ENCODE measurements around the gene YWHAQ. TPM values are rescaled to one million over a fixed set of nuclear protein-coding genes. Genes with fewer than 3 reads are reported as not detected.

YWHAQ gene
- total and polyA plus RNA-seq, 9 of the 15 experiments (the other 6 are each of a cell fraction or from before 2014, with no cell fraction given), result 63.1 to 359 (median 203) TPM

DNA sequence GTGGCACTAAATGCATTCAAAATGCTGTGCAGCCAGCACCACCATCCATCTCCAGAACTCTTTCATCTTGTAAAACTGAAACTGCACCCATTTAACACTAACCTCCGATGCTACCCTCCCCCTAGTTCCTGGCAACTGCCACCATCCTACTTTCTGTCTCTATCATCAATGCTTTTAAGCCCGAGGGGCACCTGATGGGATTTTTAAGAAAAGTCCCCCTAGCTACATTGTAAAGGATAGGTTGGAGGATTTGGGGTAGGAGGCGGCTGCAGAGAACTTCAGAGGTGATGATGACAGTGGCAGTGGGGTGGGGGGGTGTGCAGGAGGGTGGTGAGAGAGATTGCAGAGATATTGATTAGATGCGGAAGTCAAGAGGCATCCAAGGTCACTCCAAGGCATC, 10.8 kb upstream of the YWHAQ start:
- POLR2A ChIA-PET, result no interaction called here
- H4K20me1 ChIP-seq (replicated peaks; ENCODE audit: control insufficient read depth, insufficient read depth, low read length), result no peaks in the 10 kb centered on the region
- TF ChIP-seq, protein P1, sequence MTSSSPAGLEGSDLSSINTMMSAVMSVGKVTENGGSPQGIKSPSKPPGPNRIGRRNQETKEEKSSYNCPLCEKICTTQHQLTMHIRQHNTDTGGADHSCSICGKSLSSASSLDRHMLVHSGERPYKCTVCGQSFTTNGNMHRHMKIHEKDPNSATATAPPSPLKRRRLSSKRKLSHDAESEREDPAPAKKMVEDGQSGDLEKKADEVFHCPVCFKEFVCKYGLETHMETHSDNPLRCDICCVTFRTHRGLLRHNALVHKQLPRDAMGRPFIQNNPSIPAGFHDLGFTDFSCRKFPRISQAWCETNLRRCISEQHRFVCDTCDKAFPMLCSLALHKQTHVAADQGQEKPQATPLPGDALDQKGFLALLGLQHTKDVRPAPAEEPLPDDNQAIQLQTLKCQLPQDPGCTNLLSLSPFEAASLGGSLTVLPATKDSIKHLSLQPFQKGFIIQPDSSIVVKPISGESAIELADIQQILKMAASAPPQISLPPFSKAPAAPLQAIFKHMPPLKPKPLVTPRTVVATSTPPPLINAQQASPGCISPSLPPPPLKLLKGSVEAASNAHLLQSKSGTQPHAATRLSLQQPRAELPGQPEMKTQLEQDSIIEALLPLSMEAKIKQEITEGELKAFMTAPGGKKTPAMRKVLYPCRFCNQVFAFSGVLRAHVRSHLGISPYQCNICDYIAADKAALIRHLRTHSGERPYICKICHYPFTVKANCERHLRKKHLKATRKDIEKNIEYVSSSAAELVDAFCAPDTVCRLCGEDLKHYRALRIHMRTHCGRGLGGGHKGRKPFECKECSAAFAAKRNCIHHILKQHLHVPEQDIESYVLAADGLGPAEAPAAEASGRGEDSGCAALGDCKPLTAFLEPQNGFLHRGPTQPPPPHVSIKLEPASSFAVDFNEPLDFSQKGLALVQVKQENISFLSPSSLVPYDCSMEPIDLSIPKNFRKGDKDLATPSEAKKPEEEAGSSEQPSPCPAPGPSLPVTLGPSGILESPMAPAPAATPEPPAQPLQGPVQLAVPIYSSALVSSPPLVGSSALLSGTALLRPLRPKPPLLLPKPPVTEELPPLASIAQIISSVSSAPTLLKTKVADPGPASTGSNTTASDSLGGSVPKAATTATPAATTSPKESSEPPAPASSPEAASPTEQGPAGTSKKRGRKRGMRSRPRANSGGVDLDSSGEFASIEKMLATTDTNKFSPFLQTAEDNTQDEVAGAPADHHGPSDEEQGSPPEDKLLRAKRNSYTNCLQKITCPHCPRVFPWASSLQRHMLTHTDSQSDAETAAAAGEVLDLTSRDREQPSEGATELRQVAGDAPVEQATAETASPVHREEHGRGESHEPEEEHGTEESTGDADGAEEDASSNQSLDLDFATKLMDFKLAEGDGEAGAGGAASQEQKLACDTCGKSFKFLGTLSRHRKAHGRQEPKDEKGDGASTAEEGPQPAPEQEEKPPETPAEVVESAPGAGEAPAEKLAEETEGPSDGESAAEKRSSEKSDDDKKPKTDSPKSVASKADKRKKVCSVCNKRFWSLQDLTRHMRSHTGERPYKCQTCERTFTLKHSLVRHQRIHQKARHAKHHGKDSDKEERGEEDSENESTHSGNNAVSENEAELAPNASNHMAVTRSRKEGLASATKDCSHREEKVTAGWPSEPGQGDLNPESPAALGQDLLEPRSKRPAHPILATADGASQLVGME (CRISPR knock-in tag; IDR thresholded peaks at IDR 0.05), result no peak
- TF ChIP-seq SLC30A9 (CRISPR knock-in tag; IDR thresholded peaks at IDR 0.05) (no peak), NUFIP1 (IDR thresholded peaks at IDR 0.05; ENCODE audit: partially characterized antibody) (no peak), FOXA1 (IDR thresholded peaks at IDR 0.05; ENCODE audit: borderline replicate concordance) (no peak), ZNF274 (IDR thresholded peaks at IDR 0.05; ENCODE audit: borderline replicate concordance, low read depth, low read length) (no peak), ZFP1 (CRISPR knock-in tag; IDR thresholded peaks at IDR 0.05) (no peak), ZNF77 (CRISPR knock-in tag; IDR thresholded peaks at IDR 0.05) (no peak), BCL6 (CRISPR knock-in tag; IDR thresholded peaks at IDR 0.05) (no peak), MTF1 (CRISPR knock-in tag; IDR thresholded peaks at IDR 0.05; ENCODE audit: borderline replicate concordance) (no peak), ZNF384 (IDR thresholded peaks at IDR 0.05; ENCODE audit: low read depth, low read length) (no peak), ARID1B (IDR thresholded peaks at IDR 0.05) (no peak), MYNN (IDR thresholded peaks at IDR 0.05) (no peak), MYNN (CRISPR knock-in tag; IDR thresholded peaks at IDR 0.05) (no peak)
- TF ChIP-seq, protein P2, sequence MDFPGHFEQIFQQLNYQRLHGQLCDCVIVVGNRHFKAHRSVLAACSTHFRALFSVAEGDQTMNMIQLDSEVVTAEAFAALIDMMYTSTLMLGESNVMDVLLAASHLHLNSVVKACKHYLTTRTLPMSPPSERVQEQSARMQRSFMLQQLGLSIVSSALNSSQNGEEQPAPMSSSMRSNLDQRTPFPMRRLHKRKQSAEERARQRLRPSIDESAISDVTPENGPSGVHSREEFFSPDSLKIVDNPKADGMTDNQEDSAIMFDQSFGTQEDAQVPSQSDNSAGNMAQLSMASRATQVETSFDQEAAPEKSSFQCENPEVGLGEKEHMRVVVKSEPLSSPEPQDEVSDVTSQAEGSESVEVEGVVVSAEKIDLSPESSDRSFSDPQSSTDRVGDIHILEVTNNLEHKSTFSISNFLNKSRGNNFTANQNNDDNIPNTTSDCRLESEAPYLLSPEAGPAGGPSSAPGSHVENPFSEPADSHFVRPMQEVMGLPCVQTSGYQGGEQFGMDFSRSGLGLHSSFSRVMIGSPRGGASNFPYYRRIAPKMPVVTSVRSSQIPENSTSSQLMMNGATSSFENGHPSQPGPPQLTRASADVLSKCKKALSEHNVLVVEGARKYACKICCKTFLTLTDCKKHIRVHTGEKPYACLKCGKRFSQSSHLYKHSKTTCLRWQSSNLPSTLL (IDR thresholded peaks at IDR 0.05), result no peak
- TF ChIP-seq, protein P3, sequence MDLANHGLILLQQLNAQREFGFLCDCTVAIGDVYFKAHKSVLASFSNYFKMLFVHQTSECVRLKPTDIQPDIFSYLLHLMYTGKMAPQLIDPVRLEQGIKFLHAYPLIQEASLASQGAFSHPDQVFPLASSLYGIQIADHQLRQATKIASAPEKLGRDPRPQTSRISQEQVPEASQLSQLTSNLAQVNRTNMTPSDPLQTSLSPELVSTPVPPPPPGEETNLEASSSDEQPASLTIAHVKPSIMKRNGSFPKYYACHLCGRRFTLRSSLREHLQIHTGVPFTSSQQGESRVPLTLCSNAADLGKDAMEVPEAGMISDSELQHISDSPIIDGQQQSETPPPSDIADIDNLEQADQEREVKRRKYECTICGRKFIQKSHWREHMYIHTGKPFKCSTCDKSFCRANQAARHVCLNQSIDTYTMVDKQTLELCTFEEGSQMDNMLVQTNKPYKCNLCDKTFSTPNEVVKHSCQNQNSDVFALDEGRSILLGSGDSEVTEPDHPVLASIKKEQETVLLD (IDR thresholded peaks at IDR 0.05), result no peak

More for the DNA sequence above, 10.8 kb upstream of the YWHAQ start:
- Histone ChIP-seq H3K4me3 (no peak overlapping the region), H3K9ac (ENCODE audit: insufficient read depth in 1 of 2, low read depth in 2 of 2, low read length in 2 of 2) (no peak overlapping the region), H3K4me2 (ENCODE audit: insufficient read depth, low read length) (no peak overlapping the region), H3K27ac (ENCODE audit: extremely low read depth, low read depth, low read length) (no peak overlapping the region), H3K9me1 (ENCODE audit: control insufficient read depth, insufficient read depth, low read length) (no peaks in the 10 kb centered on the region), H3K4me1 (replicated peaks in 1 of 2; ENCODE audit: control insufficient read depth in 2 of 2, insufficient read depth in 2 of 2, low read length in 2 of 2) (peaks cover 37 to 43% of the 10 kb centered on the region in 2 experiments; a peak in 4 of 5 replicates), H3K27me3 (ENCODE audit: control insufficient read depth in 2 of 2, insufficient read depth in 2 of 2, low read length in 2 of 2) (peaks cover 8 to 24% of the 10 kb centered on the region in 2 experiments; a peak in 4 of 5 replicates), H3K79me2 (ENCODE audit: control insufficient read depth, insufficient read depth, low read length) (no peaks in the 10 kb centered on the region), H3K9me3 (replicated peaks; ENCODE audit: control insufficient read depth, insufficient read depth, low read depth, low read length) (no peaks in the 10 kb centered on the region), H2AFZ (ENCODE audit: low read depth, low read length) (no peak overlapping the region), H3K36me3 (ENCODE audit: control insufficient read depth, insufficient read depth, low read length) (no peaks in the 10 kb centered on the region)
- WGBS (ENCODE audit: insufficient coverage, low coverage, missing lambda C conversion rate), result 32% methylated on average over 3 of the region's 4 CpGs
- FAIRE-seq (no peak), ATAC-seq (no peak), DNase-seq (ENCODE audit: extremely low read depth in 1 of 4, low spot score in 3 of 4) (no peak)
- no TSS peak for BruUV-seq (replicated peaks)
- in situ Hi-C loops (cut with MboI), result no loop called here
- intact Hi-C loops (cut with micrococcal nuclease), result no loop called here
- CTCF ChIA-PET (ENCODE audit: low intra/inter-chr PET ratio), result no interaction called here

Measured in K562 (cell line).